K562 (cell line): Measurements from ENCODE around the gene CCDC92. TPM values are rescaled to one million over a fixed set of nuclear protein-coding genes. Genes with fewer than 3 reads are reported as not detected.

Experiments used
- ATAC-seq: fragments of 200-7000 bp; cut with Tn5 transposase; 3 replicates; pipeline ENCODE4 v1.9.1; 2020; ENCODE audit warnings: moderate library complexity
- BruUV-seq: library from RNA; stranded (reverse); fragments of 400-500 nt; replicated peaks from 2 replicates; lab custom pipeline; 2021; lab: Mats Ljungman, UMichigan
- CTCF ChIA-PET: fragments of 300-600 bp; formaldehyde crosslinking; extraction: SDS; loops from one replicate; lab custom pipeline; 2021; ENCODE audit warnings: low intra/inter-chr PET ratio; lab: Yijun Ruan, JAX
- POLR2A ChIA-PET: fragments of 300-600, 350-650 bp; sonication (Branson Sonifier 250); formaldehyde crosslinking; extraction: SDS; loops from one replicate; lab custom pipeline; 2021; ENCODE audit warnings: antibody characterized with exemption, inconsistent platforms; lab: Yijun Ruan, JAX
- DNase-seq, 4 experiments: peaks; one replicate each; pipeline versions ENCODE4 v3.0.0 to v3.0.0-alpha.2; 2011 to 2018; ENCODE audit warnings: low spot score in 3 of 4, mixed read lengths in 3 of 4; ENCODE audit errors: extremely low read depth in 1 of 4
- FAIRE-seq: peaks from 2 replicates; lab custom pipeline; 2011; peaks lifted over from hg19 to GRCh38; lab: Jason Lieb, UNC
- H2AFZ ChIP-seq: 2 replicates; pipeline ENCODE4 v1.6.0; 2011; ENCODE audit warnings: low read depth, low read length, control low read depth, inconsistent platforms
- H3K27ac ChIP-seq: fragments of 200-600 bp; 3 replicates; pipeline ENCODE4 v1.8.0; 2011; ENCODE audit warnings: low read depth, mild to moderate bottlenecking, control low read depth, inconsistent platforms, low read length, moderate library complexity, mixed read lengths; ENCODE audit errors: extremely low read depth
- H3K27me3 ChIP-seq, 2 experiments: fragments of 300-600 bp in 1 of 2; 2 replicates in 1 of 2; 3 replicates in 1 of 2; pipeline versions ENCODE4 v1.6.0 to v1.8.0; 2011; ENCODE audit warnings: inconsistent platforms in 2 of 2, low read length in 2 of 2, mild to moderate bottlenecking in 1 of 2, mixed read lengths in 1 of 2, moderate library complexity in 1 of 2; ENCODE audit not compliant: control insufficient read depth in 2 of 2, insufficient read depth in 2 of 2
- H3K36me3 ChIP-seq: fragments of 300-600 bp; 3 replicates; pipeline ENCODE4 v1.8.0; 2011; ENCODE audit warnings: mild to moderate bottlenecking, low read length, inconsistent platforms; ENCODE audit not compliant: control insufficient read depth, insufficient read depth
- H3K4me1 ChIP-seq, 2 experiments: fragments of 200-600 bp in 1 of 2; replicated peaks in 1 of 2; 2 replicates in 1 of 2; 3 replicates in 1 of 2; pipeline versions ENCODE4 v1.5.1 to v1.8.0; 2011; ENCODE audit warnings: inconsistent platforms in 2 of 2, low read length in 2 of 2, mild to moderate bottlenecking in 1 of 2, mixed read lengths in 1 of 2, moderate library complexity in 1 of 2; ENCODE audit not compliant: control insufficient read depth in 2 of 2, insufficient read depth in 2 of 2
- H3K4me2 ChIP-seq: 2 replicates; pipeline ENCODE4 v1.6.1; 2011; ENCODE audit warnings: low read length, control low read depth, inconsistent platforms, mixed read lengths; ENCODE audit not compliant: insufficient read depth
- H3K4me3 ChIP-seq: fragments of 200-600 bp; sonication (generic), shearing (Covaris generic); 2 replicates; pipeline ENCODE4 v1.5.1; 2016; ENCODE audit warnings: control low read depth, inconsistent platforms
- H3K79me2 ChIP-seq: fragments of 200-600 bp; 3 replicates; pipeline ENCODE4 v1.8.0; 2011; ENCODE audit warnings: low read length, inconsistent platforms; ENCODE audit not compliant: control insufficient read depth, insufficient read depth
- H3K9ac ChIP-seq, 2 experiments: 2 replicates each; pipeline versions ENCODE4 v1.6.0 to v1.6.1; 2011; ENCODE audit warnings: low read depth in 2 of 2, low read length in 2 of 2, control low read depth in 1 of 2, inconsistent platforms in 1 of 2, mild to moderate bottlenecking in 1 of 2, mixed read lengths in 1 of 2; ENCODE audit not compliant: insufficient read depth in 1 of 2
- H3K9me1 ChIP-seq: one replicate; pipeline ENCODE4 v1.6.0; 2011; ENCODE audit warnings: inconsistent platforms, mild to moderate bottlenecking, low read length, moderate library complexity; ENCODE audit not compliant: control insufficient read depth, insufficient read depth
- H3K9me3 ChIP-seq: replicated peaks from 2 replicates; pipeline ENCODE4 v1.5.1; 2011; ENCODE audit warnings: low read depth, low read length, inconsistent platforms; ENCODE audit not compliant: control insufficient read depth, insufficient read depth
- H4K20me1 ChIP-seq: replicated peaks from 2 replicates; pipeline ENCODE4 v1.6.1; 2011; ENCODE audit warnings: low read length, inconsistent platforms, mixed read lengths; ENCODE audit not compliant: control insufficient read depth, insufficient read depth
- FOSL1 ChIP-seq: fragments of 200-800 bp; sonication (Bioruptor generic); conservative IDR thresholded peaks from 2 replicates; pipeline ENCODE4 v1.6.1; 2016; ENCODE audit warnings: missing genetic modification characterization, missing compliant biosample characterization
- POLR2AphosphoS2 ChIP-seq: IDR thresholded peaks from 2 replicates; pipeline ENCODE4 v1.6.1; 2012; ENCODE audit warnings: low read length, improper control_type of control experiment
- ZNF583 ChIP-seq: fragments of 250-450 bp; sonication (Bioruptor Pico); IDR thresholded peaks from 2 replicates; pipeline ENCODE4 v1.4.0; 2020
- WGBS: fragments of 100-300 bp; shearing (Covaris generic); methylation state at CpG from one replicate; pipeline ENCODE4 v1.1.6; 2016; ENCODE audit warnings: low coverage, mixed read lengths; ENCODE audit not compliant: insufficient coverage; ENCODE audit errors: missing lambda C conversion rate; 5-methylcytosine and 5-hydroxymethylcytosine counted together
- in situ Hi-C: fragments of 300-500 bp; cut with MboI; formaldehyde crosslinking; loops from 4 replicates; pipeline ENCODE4 v1.15.0; 2018; ENCODE audit warnings: inconsistent platforms, mixed read lengths
- intact Hi-C: fragments of 100-400 bp; cut with micrococcal nuclease; formaldehyde crosslinking; loops from 2 replicates; pipeline ENCODE4 v1.14.2; 2022
- polyA plus RNA-seq, 8 experiments: library from polyadenylated mRNA; depleted of rRNA in 4 of 8; stranded (reverse) in 5 of 8; unstranded in 3 of 8; fragments of >200 nt; fragmentation: Nextera tagmentation in 2 of 8; fragmentation: Illumina TruSeq in 1 of 8; extraction: Ambion mirVana in 2 of 8; extraction: Trizol in 1 of 8; gene quantifications; 2 replicates each; pipeline versions ENCODE4 v1.2.1 to v1.2.3, GENCODE V29; 2011 to 2014; ENCODE audit warnings: inconsistent platforms in 1 of 8, missing spikeins in 1 of 8
- total RNA-seq, 7 experiments: library from RNA; depleted of rRNA in 6 of 7; stranded (reverse); fragments of >200 nt in 6 of 7; fragmentation: Illumina TruSeq in 2 of 7; extraction: Trizol in 2 of 7; gene quantifications; 2 replicates each; pipeline versions ENCODE4 v1.2.1 to v1.2.3, GENCODE V29; 2011 to 2021; ENCODE audit warnings: low replicate concordance in 1 of 7
- TF ChIP-seq, protein P1 (sequence below), 3 experiments: fragments of 200-800 bp in 1 of 3; sonication (Bioruptor generic) in 1 of 3; sonication (generic) in 1 of 3; formaldehyde crosslinking in 1 of 3; IDR thresholded peaks; 2 replicates each; pipeline versions ENCODE4 v1.6.1 to v1.8.0; 2016 to 2022; ENCODE audit warnings: mild to moderate bottlenecking in 2 of 3, missing compliant biosample characterization in 2 of 3, missing genetic modification characterization in 2 of 3, missing genetic modification reagents in 1 of 3

Gene CCDC92
- total and polyA plus RNA-seq, 9 of the 15 experiments (the other 6 are each of a cell fraction or from before 2014, with no cell fraction given) = 0.27 to 5.9 (median 2.1) TPM

DNA sequence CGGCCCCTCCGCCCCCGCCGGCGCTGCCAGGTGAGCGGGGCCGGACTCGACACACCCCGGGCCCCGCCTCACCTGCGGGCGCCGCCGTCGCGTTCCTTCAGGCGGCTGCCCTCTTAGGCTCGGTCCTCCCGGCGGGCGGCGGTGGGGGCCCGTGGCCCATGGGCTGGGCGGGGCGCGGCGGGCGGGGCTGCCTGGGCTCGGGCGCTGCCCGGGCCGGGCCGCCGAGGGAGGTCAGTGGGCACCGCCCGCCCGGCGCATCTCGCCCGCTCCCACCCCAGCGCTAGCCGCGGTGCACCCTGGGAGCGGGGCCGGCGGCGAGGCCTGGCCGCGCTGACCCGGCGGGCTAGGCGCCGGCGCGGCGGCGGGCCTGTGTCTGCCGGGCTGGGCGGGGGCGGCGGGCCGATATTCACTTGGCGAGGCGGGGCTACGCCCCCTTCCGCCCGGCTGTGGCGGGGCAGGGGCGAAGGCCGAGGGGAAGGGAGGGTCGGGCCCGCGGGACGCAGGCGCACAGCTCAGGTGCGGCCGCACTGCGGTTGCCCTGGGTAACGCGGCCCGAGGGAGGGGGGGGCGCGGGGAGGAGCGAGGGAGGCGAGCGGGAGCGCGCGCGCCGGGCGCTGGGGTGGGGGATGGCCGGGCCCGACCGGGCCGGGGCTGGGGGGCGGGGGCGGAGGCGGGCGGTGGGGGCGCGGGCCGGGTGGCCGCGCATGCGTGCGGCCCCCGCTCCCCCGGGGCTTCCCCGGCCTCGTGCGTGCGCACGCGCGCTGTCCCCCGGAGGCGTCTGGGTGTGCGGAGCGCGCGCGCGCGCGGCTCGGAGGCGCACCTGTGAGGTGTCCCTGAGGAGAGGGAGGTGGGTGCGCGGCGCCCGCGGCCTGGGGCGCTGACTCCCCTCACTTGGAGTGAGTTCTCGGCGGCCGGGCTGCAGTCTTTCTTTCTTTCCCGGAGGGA is at the start of gene CCDC92, which contains the start of gene ZNF664 (continued):
- TF ChIP-seq, protein P1, sequence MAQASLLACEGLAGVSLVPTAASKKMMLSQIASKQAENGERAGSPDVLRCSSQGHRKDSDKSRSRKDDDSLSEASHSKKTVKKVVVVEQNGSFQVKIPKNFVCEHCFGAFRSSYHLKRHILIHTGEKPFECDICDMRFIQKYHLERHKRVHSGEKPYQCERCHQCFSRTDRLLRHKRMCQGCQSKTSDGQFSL (CRISPR knock-in tag; IDR thresholded peaks at IDR 0.05) = peak; percentile 52; the same call in 1 of the 2 replicates
- TF ChIP-seq, protein P1 (tag; IDR thresholded peaks at IDR 0.05) = peak in 1 of 2 experiments; percentile 46; a peak in 1 of 4 replicates
- no peak; the same call in 1 of the 2 replicates for TF ChIP-seq FOSL1
- TF ChIP-seq, all 486 proteins: peak for 51

DNA sequence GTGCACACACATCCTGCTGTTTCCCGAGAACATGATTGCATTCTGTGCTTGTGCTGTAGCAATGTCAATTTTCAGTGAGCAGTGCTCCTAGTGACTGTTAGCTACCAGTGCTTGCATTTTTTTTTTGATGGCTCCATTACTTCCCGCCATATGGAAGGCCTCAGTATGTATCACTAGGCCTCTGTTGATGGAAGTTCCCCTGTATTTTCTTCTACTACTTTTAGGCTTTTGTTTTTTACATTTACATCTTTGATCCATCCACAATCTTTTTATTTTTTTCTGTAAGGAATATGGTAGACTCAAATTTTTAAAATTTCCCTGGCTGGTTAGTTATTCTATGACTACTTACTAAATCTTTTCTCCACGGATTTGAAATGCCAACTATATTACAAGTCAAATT is 49.5 kb upstream of the CCDC92 start:
- H3K9me1 ChIP-seq = no peaks in the 10 kb centered on the region
- no peak overlapping the region for H3K4me2 ChIP-seq
- no peak for FAIRE-seq
- BruUV-seq = no TSS peak
- no peaks in the 10 kb centered on the region for H4K20me1 ChIP-seq
- no peak overlapping the region for H3K27ac ChIP-seq
- H3K27me3 ChIP-seq = 0 out of 5 replicates have a peak, but pooled peaks cover 0 to 4% of the 10 kb centered on the region in 2 experiments
- ATAC-seq = no peak
- intact Hi-C loops = no loop called here
- no peak for DNase-seq
- H2AFZ ChIP-seq = no peak overlapping the region
- TF ChIP-seq POLR2AphosphoS2 (no peak), ZNF583 (CRISPR knock-in tag) (peak; percentile 96)
- H3K36me3 ChIP-seq = no peaks in the 10 kb centered on the region
- in situ Hi-C loops = no loop called here
- CTCF ChIA-PET = no interaction called here
- WGBS = 39% methylated on average over 3 of the region's 3 CpGs
- H3K4me3 ChIP-seq = no peak overlapping the region
- H3K4me1 ChIP-seq = peaks cover 1 to 14% of the 10 kb centered on the region in 2 experiments; a peak in 3 of 5 replicates
- POLR2A ChIA-PET = interaction anchor here (0.8 kb wide), 1 partner anchor 805 kb away, joined by 4 read pairs; no protein-coding TSS in a partner anchor
- H3K9me3 ChIP-seq = no peaks in the 10 kb centered on the region; the same call in 1 of the 2 replicates
- H3K9ac ChIP-seq = no peak overlapping the region
- no peaks in the 10 kb centered on the region for H3K79me2 ChIP-seq
